ENCODE results near the gene CFTR.

DNA sequence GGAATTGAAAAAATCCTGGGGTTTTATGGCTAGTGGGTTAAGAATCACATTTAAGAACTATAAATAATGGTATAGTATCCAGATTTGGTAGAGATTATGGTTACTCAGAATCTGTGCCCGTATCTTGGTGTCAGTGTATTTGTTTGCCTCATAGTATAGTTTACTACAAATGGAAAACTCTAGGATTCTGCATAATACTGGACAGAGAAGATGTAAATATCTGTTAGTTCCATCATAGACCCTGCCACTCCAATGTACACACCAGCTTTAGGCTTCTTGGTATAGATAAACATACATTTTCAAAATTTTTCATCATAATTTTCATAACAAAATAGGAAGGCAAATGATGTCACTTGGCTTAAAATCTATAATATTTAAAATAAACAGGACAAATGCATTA is 108.1 kb downstream of the CFTR start:
- TF ChIP-seq CTCF (conservative IDR thresholded peaks at IDR 0.05; ENCODE audit: low read depth, low read length), result no peak
- TF ChIP-seq EZH2 (IDR thresholded peaks at IDR 0.05; ENCODE audit: borderline replicate concordance, low read depth, low read length, poor library complexity, severe bottlenecking), result no peak

Measured in A673 (cell line).